H9 (cell line): ENCODE measurements around the gene CNBP. TPM values are rescaled to one million over a fixed set of nuclear protein-coding genes. Genes with fewer than 3 reads are reported as not detected.
A peak's percentile ranks its signal among the peaks of the same experiment; 100 is the strongest.

ENCODE experiments used
- DNase-seq: peaks from one replicate; pipeline ENCODE4 v3.0.0-alpha.2; 2017
- H2AFZ ChIP-seq: one replicate; pipeline ENCODE4 v1.6.1; 2013; ENCODE audit warnings: mild to moderate bottlenecking, low read length, control low read depth, moderate library complexity
- H2AK5ac ChIP-seq: 2 replicates; pipeline ENCODE4 v1.6.1; 2013; ENCODE audit warnings: low read length, control low read depth, mixed read lengths; ENCODE audit not compliant: insufficient read length
- H2BK120ac ChIP-seq: one replicate; pipeline ENCODE4 v1.6.1; 2013; ENCODE audit warnings: low read depth, mild to moderate bottlenecking, low read length, control low read depth, inconsistent platforms; ENCODE audit not compliant: poor library complexity, severe bottlenecking
- H2BK12ac ChIP-seq: 2 replicates; pipeline ENCODE4 v1.6.1; 2013; ENCODE audit warnings: low read length, control low read depth, mixed read lengths, low read depth; ENCODE audit not compliant: insufficient read length
- H2BK15ac ChIP-seq: 2 replicates; pipeline ENCODE4 v1.6.1; 2013; ENCODE audit warnings: low read depth, low read length, control low read depth
- H2BK20ac ChIP-seq: one replicate; pipeline ENCODE4 v1.6.1; 2013; ENCODE audit warnings: low read depth, mild to moderate bottlenecking, low read length, control low read depth, inconsistent platforms; ENCODE audit not compliant: poor library complexity, severe bottlenecking
- H2BK5ac ChIP-seq: 2 replicates; pipeline ENCODE4 v1.6.1; 2013; ENCODE audit warnings: low read length, control low read depth, mixed read lengths; ENCODE audit not compliant: insufficient read length
- H3K14ac ChIP-seq: 2 replicates; pipeline ENCODE4 v1.6.1; 2013; ENCODE audit warnings: low read length, control low read depth; ENCODE audit not compliant: insufficient read depth
- H3K18ac ChIP-seq: 2 replicates; pipeline ENCODE4 v1.6.1; 2013; ENCODE audit warnings: low read depth, mild to moderate bottlenecking, mixed read lengths, low read length, control low read depth; ENCODE audit not compliant: insufficient read length
- H3K23ac ChIP-seq: 2 replicates; pipeline ENCODE4 v1.6.1; 2013; ENCODE audit warnings: low read length, control low read depth, mixed read lengths, low read depth; ENCODE audit not compliant: insufficient read length
- H3K23me2 ChIP-seq: 2 replicates; pipeline ENCODE4 v1.6.1; 2013; ENCODE audit warnings: low read depth, mild to moderate bottlenecking, mixed read lengths, low read length, control low read depth; ENCODE audit not compliant: insufficient read length, poor library complexity, severe bottlenecking
- H3K27ac ChIP-seq: 2 replicates; pipeline ENCODE4 v1.5.1; 2013; ENCODE audit warnings: low read length, control low read depth, mixed read lengths, low read depth; ENCODE audit not compliant: insufficient read length
- H3K27me3 ChIP-seq: 2 replicates; pipeline ENCODE4 v1.6.1; 2013; ENCODE audit warnings: low read length, control low read depth, inconsistent platforms; ENCODE audit not compliant: insufficient read depth
- H3K4ac ChIP-seq: 2 replicates; pipeline ENCODE4 v1.6.1; 2013; ENCODE audit warnings: low read depth, mild to moderate bottlenecking, control low read depth, inconsistent platforms, low read length, moderate library complexity
- H3K4me1 ChIP-seq: 2 replicates; pipeline ENCODE4 v1.6.1; 2013; ENCODE audit warnings: low read length, control low read depth, inconsistent platforms; ENCODE audit not compliant: insufficient read depth
- H3K4me2 ChIP-seq: 2 replicates; pipeline ENCODE4 v1.6.1; 2013; ENCODE audit warnings: low read length, control low read depth, mixed read lengths; ENCODE audit not compliant: insufficient read length, insufficient read depth
- H3K56ac ChIP-seq: 2 replicates; pipeline ENCODE4 v1.6.1; 2013; ENCODE audit warnings: low read depth, mild to moderate bottlenecking, mixed read lengths, low read length, control low read depth; ENCODE audit not compliant: insufficient read length
- H3K79me1 ChIP-seq: 2 replicates; pipeline ENCODE4 v1.6.1; 2013; ENCODE audit warnings: low read depth, mild to moderate bottlenecking, moderate library complexity, low read length, control low read depth, inconsistent platforms; ENCODE audit not compliant: insufficient read depth, poor library complexity, severe bottlenecking
- H3K79me2 ChIP-seq: 2 replicates; pipeline ENCODE4 v1.6.1; 2013; ENCODE audit warnings: low read length, control low read depth, inconsistent platforms; ENCODE audit not compliant: insufficient read depth
- H3K9ac ChIP-seq: 2 replicates; pipeline ENCODE4 v1.6.1; 2013; ENCODE audit warnings: low read length, control low read depth, mixed read lengths; ENCODE audit not compliant: insufficient read length; ENCODE audit errors: extremely low read depth
- H3K9me3 ChIP-seq: one replicate; pipeline ENCODE4 v1.6.1; 2013; ENCODE audit warnings: low read depth, low read length, inconsistent platforms; ENCODE audit not compliant: control insufficient read depth
- H3T11ph ChIP-seq: one replicate; pipeline ENCODE4 v1.6.1; 2013; ENCODE audit warnings: mild to moderate bottlenecking, low read length, control low read depth, inconsistent platforms
- H4K20me1 ChIP-seq: one replicate; pipeline ENCODE4 v1.6.1; 2013; ENCODE audit not compliant: control insufficient read depth, insufficient read length, insufficient read depth
- H4K5ac ChIP-seq: 2 replicates; pipeline ENCODE4 v1.6.1; 2013; ENCODE audit warnings: low read depth, mild to moderate bottlenecking, mixed read lengths, low read length, control low read depth; ENCODE audit not compliant: insufficient read length
- H4K8ac ChIP-seq: replicated peaks from 2 replicates; pipeline ENCODE4 v1.6.1; 2013; ENCODE audit warnings: low read length, control low read depth, mixed read lengths, low read depth; ENCODE audit not compliant: insufficient read length
- H4K91ac ChIP-seq: 2 replicates; pipeline ENCODE4 v1.6.1; 2013; ENCODE audit warnings: low read depth, mild to moderate bottlenecking, moderate library complexity, mixed read lengths, low read length, control low read depth; ENCODE audit not compliant: insufficient read length
- H3K27ac Mint-ChIP-seq, 3 experiments: 2 replicates in 2 of 3; 3 replicates in 1 of 3; pipeline ENCODE4 v1.8.0; 2020 to 2021; ENCODE audit warnings: mixed read lengths in 3 of 3, mild to moderate bottlenecking in 1 of 3, moderate library complexity in 1 of 3
- H3K27me3 Mint-ChIP-seq: 2 replicates; pipeline ENCODE4 v1.8.0; 2021; ENCODE audit warnings: low read depth, mild to moderate bottlenecking, moderate library complexity, mixed read lengths
- H3K36me3 Mint-ChIP-seq, 3 experiments: 2 replicates in 2 of 3; 3 replicates in 1 of 3; pipeline ENCODE4 v1.8.0; 2020 to 2021; ENCODE audit warnings: low read depth in 3 of 3, mixed read lengths in 3 of 3; ENCODE audit not compliant: insufficient read depth in 1 of 3
- H3K4me1 Mint-ChIP-seq, 2 experiments: 2 replicates each; pipeline ENCODE4 v1.8.0; 2020; ENCODE audit warnings: mixed read lengths in 2 of 2
- H3K4me3 Mint-ChIP-seq, 2 experiments: 2 replicates in 1 of 2; 3 replicates in 1 of 2; pipeline ENCODE4 v1.8.0; 2020 to 2021; ENCODE audit warnings: mild to moderate bottlenecking in 2 of 2, mixed read lengths in 2 of 2, moderate library complexity in 1 of 2
- H3K9me3 Mint-ChIP-seq, 2 experiments: 2 replicates in 1 of 2; 3 replicates in 1 of 2; pipeline ENCODE4 v1.8.0; 2020; ENCODE audit warnings: mild to moderate bottlenecking in 2 of 2, mixed read lengths in 2 of 2, moderate library complexity in 1 of 2
- WGBS: extraction: QIAGEN DNeasy Blood & Tissue Kit; methylation state at CpG from one replicate; pipeline ENCODE4 v1.1.7; 2013; ENCODE audit warnings: missing lambda C conversion rate, low lambda C conversion rate, mixed read lengths; ENCODE audit not compliant: insufficient read length; ENCODE audit errors: extremely low coverage; 5-methylcytosine and 5-hydroxymethylcytosine counted together
- total RNA-seq: library from RNA; stranded (reverse); gene quantifications from 2 replicates; pipeline ENCODE4 v1.2.1, GENCODE V29; 2021
- TF ChIP-seq, protein P1 (sequence below): fragments of 200-600 bp; sonication (generic); conservative IDR thresholded peaks from 3 replicates; pipeline ENCODE4 v1.8.0; 2021; ENCODE audit warnings: antibody characterized with exemption, mild to moderate bottlenecking

The CNBP gene
- total RNA-seq, 1 experiment from 2014 or later, result 433 TPM

DNA sequence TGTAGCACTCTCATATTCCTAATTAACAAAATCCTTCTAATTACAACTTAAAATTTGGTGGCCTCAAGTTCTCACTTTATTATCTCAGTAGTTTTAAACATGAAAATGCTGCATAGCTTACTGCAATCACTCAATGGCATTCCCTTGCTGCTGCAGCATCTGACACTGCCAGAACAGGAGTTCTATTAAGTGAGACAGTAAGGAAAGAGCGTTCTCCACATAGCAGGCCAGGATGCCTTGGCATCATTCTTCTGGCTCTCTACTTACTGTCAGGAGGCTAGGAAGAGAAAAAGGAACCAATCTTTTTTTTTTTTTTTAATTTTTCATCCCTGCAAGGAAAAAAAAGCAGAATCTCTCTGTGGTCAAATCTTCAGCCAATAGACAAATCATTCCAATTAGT, 3.2 kb downstream of the CNBP start:
- no peak overlapping the region for H2BK12ac ChIP-seq
- H3K27me3 Mint-ChIP-seq, result no peaks in the 10 kb centered on the region
- H3K4me3 Mint-ChIP-seq, result peak overlapping the region; percentile 77 to 94
- no peak overlapping the region for H4K8ac ChIP-seq
- H3K4me2 ChIP-seq, result peak overlapping the region; percentile 13
- H3K9me3 ChIP-seq, result no peaks in the 10 kb centered on the region
- no peak overlapping the region for H2BK5ac ChIP-seq
- peaks cover 75% of the 10 kb centered on the region for H3K79me2 ChIP-seq
- no peak overlapping the region for H2BK20ac ChIP-seq
- no peak overlapping the region for H3T11ph ChIP-seq
- no peak overlapping the region for H3K18ac ChIP-seq
- peak overlapping the region; percentile 1 to 75 (median 70); a peak in 5 of 7 replicates for H3K27ac Mint-ChIP-seq
- peaks cover 40 to 64% (median 60%) of the 10 kb centered on the region in 3 experiments for H3K36me3 Mint-ChIP-seq
- no peak overlapping the region for H3K23ac ChIP-seq
- H3K79me1 ChIP-seq, result no peaks in the 10 kb centered on the region
- H3K4ac ChIP-seq, result no peak overlapping the region
- H3K56ac ChIP-seq, result no peak overlapping the region
- H3K27me3 ChIP-seq, result no peaks in the 10 kb centered on the region
- H3K9ac ChIP-seq, result peak overlapping the region; percentile 28
- H3K9me3 Mint-ChIP-seq, result no peaks in the 10 kb centered on the region
- no peaks in the 10 kb centered on the region for H4K20me1 ChIP-seq
- H3K27ac ChIP-seq, result no peak overlapping the region
- TF ChIP-seq, protein P1, sequence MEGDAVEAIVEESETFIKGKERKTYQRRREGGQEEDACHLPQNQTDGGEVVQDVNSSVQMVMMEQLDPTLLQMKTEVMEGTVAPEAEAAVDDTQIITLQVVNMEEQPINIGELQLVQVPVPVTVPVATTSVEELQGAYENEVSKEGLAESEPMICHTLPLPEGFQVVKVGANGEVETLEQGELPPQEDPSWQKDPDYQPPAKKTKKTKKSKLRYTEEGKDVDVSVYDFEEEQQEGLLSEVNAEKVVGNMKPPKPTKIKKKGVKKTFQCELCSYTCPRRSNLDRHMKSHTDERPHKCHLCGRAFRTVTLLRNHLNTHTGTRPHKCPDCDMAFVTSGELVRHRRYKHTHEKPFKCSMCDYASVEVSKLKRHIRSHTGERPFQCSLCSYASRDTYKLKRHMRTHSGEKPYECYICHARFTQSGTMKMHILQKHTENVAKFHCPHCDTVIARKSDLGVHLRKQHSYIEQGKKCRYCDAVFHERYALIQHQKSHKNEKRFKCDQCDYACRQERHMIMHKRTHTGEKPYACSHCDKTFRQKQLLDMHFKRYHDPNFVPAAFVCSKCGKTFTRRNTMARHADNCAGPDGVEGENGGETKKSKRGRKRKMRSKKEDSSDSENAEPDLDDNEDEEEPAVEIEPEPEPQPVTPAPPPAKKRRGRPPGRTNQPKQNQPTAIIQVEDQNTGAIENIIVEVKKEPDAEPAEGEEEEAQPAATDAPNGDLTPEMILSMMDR, result no peak
- H3K23me2 ChIP-seq, result peaks cover 11% of the 10 kb centered on the region
- H2BK15ac ChIP-seq, result no peak overlapping the region
- H4K91ac ChIP-seq, result no peak overlapping the region
- H3K14ac ChIP-seq, result no peak overlapping the region
- WGBS, result no CpG with 5 or more reads among the region's 1 CpG
- no peaks in the 10 kb centered on the region; the same call in 1 of the 2 replicates for H3K4me1 ChIP-seq
- no peak overlapping the region for H2BK120ac ChIP-seq
- no peak for DNase-seq
- H2AK5ac ChIP-seq, result no peak overlapping the region
- H4K5ac ChIP-seq, result no peak overlapping the region
- H3K4me1 Mint-ChIP-seq, result peaks cover 28 to 32% of the 10 kb centered on the region in 2 experiments
- H2AFZ ChIP-seq, result no peak overlapping the region
